HUES48 (cell line): Measurements from ENCODE around the gene IFNL4.
A peak's percentile ranks its signal among the peaks of the same experiment; 100 is the strongest.
"Not testable (repeated sequence)": the region's sequence is repeated elsewhere in the genome, so short reads cannot be mapped to it uniquely, and the experiment has no call there.

Source experiments
- H3K27ac ChIP-seq: one replicate; pipeline ENCODE4 v1.7.0; 2013; ENCODE audit warnings: low read depth, low read length, inconsistent platforms
- H3K27me3 ChIP-seq: 2 replicates; pipeline ENCODE4 v1.6.1; 2013; ENCODE audit warnings: mild to moderate bottlenecking, low read length; ENCODE audit not compliant: control insufficient read depth, insufficient read depth
- H3K36me3 ChIP-seq: 2 replicates; pipeline ENCODE4 v1.6.1; 2013; ENCODE audit warnings: low read length; ENCODE audit not compliant: control insufficient read depth, insufficient read depth
- H3K4me1 ChIP-seq: 2 replicates; pipeline ENCODE4 v1.6.1; 2013; ENCODE audit warnings: mild to moderate bottlenecking, low read length; ENCODE audit not compliant: control insufficient read depth, insufficient read depth
- H3K4me3 ChIP-seq: 2 replicates; pipeline ENCODE4 v1.5.1; 2013; ENCODE audit warnings: mild to moderate bottlenecking, low read depth, low read length
- H3K9ac ChIP-seq: 2 replicates; pipeline ENCODE4 v1.6.1; 2013; ENCODE audit warnings: mild to moderate bottlenecking, low read depth, low read length, moderate library complexity
- H3K9me3 ChIP-seq: 2 replicates; pipeline ENCODE4 v1.6.1; 2013; ENCODE audit warnings: low read length; ENCODE audit not compliant: control insufficient read depth, insufficient read depth

The IFNL4 gene

DNA sequence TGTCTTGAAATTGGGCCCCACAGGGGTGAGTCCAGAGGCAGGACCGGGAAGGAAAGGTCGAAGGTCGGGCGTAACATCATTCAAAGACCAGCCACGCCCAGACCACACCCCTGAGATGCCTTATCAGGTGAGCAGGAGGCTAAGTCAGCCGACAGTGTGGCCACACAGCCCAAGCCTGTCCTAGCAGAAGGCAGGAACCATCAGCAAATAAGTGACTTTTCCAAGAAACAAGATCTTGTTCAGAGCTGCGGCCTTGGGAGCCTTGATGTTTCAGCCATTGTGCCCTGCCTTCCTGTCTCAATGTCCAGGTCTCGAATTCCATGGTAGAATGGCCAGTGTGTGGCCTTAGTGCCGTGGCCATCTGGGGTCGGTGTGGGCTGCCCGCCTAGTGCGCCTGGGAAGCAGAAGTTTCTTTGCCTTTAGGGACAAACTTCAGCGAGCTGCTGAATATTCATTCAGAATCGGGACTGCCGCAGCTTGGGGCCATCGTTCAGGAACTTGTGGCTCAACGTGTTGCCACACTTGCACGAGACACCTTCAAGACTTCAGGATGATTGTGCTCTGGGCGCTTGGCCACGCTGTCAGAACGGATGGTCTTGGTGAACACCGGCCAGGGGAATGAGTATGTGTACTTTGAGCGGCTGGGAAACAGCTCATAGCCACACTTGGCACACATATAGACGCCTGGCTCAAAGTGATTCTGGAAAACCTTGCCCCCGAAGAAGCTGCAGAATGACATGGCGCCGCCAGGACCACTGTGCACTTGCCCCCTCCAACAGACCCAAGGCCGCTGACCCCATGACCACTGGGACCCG is 6.1 kb upstream of the IFNL4 start:
- peaks cover 28% of the 10 kb centered on the region for H3K27me3 ChIP-seq
- H3K27ac ChIP-seq, result no peak overlapping the region
- H3K4me1 ChIP-seq, result no peaks in the 10 kb centered on the region
- H3K36me3 ChIP-seq, result no peaks in the 10 kb centered on the region
- no peak overlapping the region for H3K4me3 ChIP-seq
- H3K9ac ChIP-seq, result no peak overlapping the region
- H3K9me3 ChIP-seq, result no peaks in the 10 kb centered on the region

DNA sequence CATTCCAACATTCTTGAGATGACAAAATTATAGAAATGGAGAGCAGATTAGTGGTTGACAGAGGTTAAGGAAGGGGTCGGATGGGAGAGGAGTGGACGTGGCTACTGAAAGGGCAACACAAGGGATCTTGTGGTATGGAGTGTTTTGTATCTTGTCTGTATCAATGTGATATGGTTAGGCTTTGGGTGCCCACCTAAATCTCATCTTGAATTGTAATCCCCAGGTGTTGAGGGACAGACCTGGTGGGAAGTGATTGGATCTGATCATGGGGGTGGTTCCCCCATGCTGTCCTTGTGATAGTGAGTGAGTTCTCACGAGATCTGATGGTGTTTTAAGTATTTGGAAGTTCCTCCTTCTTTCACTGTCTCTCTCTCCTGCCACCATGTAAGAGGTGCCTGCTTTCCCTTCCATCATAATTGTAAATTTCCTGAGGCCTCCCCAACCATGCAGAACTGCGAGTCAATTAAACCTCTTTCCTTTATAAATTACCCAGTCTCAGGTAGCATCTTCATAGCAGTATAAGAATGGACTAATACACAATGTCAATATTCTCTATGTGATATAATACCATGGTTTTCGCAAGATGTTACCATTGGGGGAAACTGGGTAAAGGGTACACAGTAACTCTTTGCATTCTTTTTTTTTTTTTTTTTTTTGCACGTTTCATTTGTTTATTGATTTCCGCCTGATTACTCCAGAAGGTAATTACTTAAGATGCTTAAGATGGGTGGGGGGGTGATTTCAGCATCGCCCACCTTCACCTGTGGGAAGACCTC is 4.9 kb upstream of the IFNL4 start:
- Histone ChIP-seq H3K9me3 (no peaks in the 10 kb centered on the region), H3K4me3 (no peak overlapping the region), H3K4me1 (no peaks in the 10 kb centered on the region), H3K27ac (no peak overlapping the region), H3K36me3 (no peaks in the 10 kb centered on the region), H3K27me3 (peaks cover 40% of the 10 kb centered on the region), H3K9ac (no peak overlapping the region)

- Histone ChIP-seq H3K36me3 (no peaks in the 10 kb centered on the region), H3K4me1 (no peaks in the 10 kb centered on the region), H3K9ac (no peak overlapping the region), H3K9me3 (no peaks in the 10 kb centered on the region), H3K27me3 (peaks cover 51% of the 10 kb centered on the region), H3K27ac (no peak overlapping the region), H3K4me3 (no peak overlapping the region)
Measured at GRCh38 chr19:39252458-39252857, 3.8 kb upstream of the IFNL4 start.

GRCh38 chr19:39251846-39252245 is 3.2 kb upstream of the IFNL4 start:
- peaks cover 57% of the 10 kb centered on the region for H3K27me3 ChIP-seq
- no peak overlapping the region for H3K27ac ChIP-seq
- no peaks in the 10 kb centered on the region for H3K4me1 ChIP-seq
- H3K36me3 ChIP-seq, result no peaks in the 10 kb centered on the region
- H3K4me3 ChIP-seq, result no peak overlapping the region
- no peak overlapping the region for H3K9ac ChIP-seq
- H3K9me3 ChIP-seq, result no peaks in the 10 kb centered on the region

DNA sequence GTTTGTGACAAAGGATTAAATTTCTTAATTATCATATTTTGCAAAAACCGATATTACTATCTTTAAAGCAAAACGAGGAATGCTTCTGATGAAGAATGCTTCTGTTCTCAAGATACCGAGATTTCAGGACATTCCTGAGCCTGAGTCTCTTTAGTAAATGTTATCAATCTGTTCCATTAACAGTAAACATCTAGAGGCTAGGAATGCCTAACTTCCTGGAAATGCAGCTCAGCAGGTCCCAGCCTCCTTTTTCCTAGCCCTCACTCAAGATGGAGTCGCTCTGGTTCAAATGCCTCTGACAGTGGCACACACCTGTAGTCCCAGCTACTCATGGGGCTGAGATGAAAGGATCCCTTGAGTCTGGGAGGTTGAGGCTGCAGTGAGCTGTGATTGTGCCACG is 2.4 kb upstream of the IFNL4 start:
- Histone ChIP-seq H3K9ac (no peak overlapping the region), H3K9me3 (no peaks in the 10 kb centered on the region), H3K36me3 (no peaks in the 10 kb centered on the region), H3K4me1 (no peaks in the 10 kb centered on the region), H3K27me3 (peaks cover 53% of the 10 kb centered on the region), H3K27ac (no peak overlapping the region), H3K4me3 (no peak overlapping the region)

GRCh38 chr19:39247701-39248664 is 673 bp downstream of the IFNL4 start:
- Histone ChIP-seq H3K36me3 (no peaks in the 10 kb centered on the region), H3K27me3 (peaks cover 47% of the 10 kb centered on the region), H3K27ac (no peak overlapping the region), H3K4me1 (no peaks in the 10 kb centered on the region), H3K4me3 (peak overlapping the region; percentile 50; the same call in 1 of the 2 replicates), H3K9ac (no peak overlapping the region), H3K9me3 (no peaks in the 10 kb centered on the region)

DNA sequence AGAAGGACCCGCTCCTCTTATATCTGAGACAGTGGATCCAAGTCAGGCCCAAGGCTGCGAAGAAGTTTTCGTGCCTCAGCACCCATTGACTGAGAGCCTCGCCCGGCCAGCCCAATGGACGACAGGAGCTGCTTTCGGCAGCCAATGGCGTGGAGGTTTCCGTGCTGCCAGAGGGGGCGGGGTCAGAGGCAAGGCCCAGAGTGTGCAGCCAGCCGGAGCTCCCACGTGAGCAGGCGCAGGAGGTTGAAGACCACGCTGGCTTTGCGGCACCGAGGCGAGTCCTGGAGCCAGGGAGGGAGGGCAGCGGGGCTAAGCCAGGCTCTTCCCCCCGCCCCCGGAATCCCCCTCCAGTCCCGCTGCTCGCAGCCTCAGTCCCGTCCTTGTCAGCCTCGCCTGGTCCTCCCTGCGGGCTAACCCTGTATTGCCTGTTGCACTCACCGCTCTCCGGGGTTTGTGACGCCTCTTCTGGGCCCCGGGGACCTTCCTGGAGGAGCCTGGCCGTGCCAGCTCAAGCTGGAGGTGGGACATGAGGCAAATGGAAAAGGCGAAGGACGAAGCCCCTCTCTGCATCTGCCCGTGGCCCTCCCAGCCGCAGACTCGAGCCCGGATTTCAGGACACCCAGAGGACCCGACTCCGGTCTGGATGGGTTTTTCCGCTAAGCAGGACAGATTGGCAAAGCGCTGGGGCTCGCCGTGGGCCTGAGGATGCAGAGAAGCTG is 1.5 kb downstream of the IFNL4 start:
- peaks cover 40% of the 10 kb centered on the region for H3K27me3 ChIP-seq
- no peaks in the 10 kb centered on the region for H3K4me1 ChIP-seq
- H3K36me3 ChIP-seq, result no peaks in the 10 kb centered on the region
- peak overlapping the region; percentile 50; the same call in 1 of the 2 replicates for H3K4me3 ChIP-seq
- H3K9me3 ChIP-seq, result no peaks in the 10 kb centered on the region
- no peak overlapping the region for H3K9ac ChIP-seq
- no peak overlapping the region for H3K27ac ChIP-seq

GRCh38 chr19:39245166-39245565 is 3.5 kb downstream of the IFNL4 start:
- not testable (repeated sequence) for H3K4me3 ChIP-seq, H3K4me1 ChIP-seq, H3K27ac ChIP-seq, H3K9ac ChIP-seq, H3K9me3 ChIP-seq, H3K36me3 ChIP-seq
- peaks cover 36% of the 10 kb centered on the region for H3K27me3 ChIP-seq

DNA sequence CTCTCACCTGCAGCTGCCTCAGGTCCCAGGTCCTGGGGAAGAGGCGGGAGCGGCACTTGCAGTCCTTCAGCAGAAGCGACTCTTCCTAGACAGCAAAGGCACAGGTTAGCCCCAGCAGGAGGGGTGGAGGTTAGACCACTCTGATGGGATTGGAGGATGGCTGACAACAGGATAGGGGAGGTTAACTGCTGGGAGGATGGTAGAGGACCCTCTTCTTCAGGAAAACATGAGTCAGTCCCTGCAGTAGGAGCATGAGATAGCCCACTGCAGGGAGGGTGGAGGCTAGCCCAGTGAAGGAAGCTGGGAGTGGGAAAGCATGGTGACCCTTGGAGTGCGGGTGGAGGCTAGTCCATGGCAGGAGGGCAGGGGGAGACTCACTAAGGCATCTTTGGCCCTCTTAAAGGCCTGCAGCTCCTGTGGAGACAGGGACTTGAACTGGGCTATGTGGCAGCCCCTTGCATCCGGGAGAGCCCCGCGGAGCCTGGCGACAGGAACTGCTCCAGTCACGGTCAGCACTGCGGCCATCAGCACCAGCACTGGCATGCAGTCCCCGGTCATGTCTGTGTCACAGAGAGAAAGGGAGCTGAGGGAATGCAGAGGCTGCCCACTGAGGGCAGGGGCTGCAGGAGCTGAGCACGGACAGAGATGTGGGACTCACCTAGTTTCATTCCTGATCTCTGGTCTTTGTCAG is 4.1 kb downstream of the IFNL4 start, which contains the start of gene IFNL3:
IFNL3 (minus strand) TSS at position 597 of the 691 bp plus-strand sequence; CDS start at position 558, 39 bp downstream.
- not testable (repeated sequence) for H3K9ac ChIP-seq, H3K4me1 ChIP-seq, H3K9me3 ChIP-seq, H3K27ac ChIP-seq, H3K36me3 ChIP-seq, H3K4me3 ChIP-seq
- H3K27me3 ChIP-seq, result peaks cover 30% of the 10 kb centered on the region

DNA sequence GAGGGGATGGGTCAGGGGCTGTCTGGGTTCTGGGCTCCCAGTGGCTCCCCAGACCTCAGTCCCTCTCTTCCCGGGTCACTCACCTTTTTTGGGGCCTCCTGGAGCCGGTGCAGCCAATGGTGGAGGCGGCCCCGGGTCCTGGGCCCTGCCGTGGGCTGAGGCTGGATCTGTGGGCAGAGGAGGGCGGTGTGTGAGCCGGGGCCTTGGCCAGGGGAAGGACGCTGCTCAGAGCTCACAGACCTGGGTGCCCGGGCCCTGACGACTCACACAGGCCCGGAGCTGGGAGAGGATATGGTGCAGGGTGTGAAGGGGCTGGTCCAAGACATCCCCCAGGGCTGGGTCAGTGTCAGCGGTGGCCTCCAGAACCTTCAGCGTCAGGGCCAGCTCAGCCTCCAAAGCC is 4.9 kb downstream of the IFNL4 start:
- H3K4me3 ChIP-seq, H3K9ac ChIP-seq, H3K4me1 ChIP-seq, H3K36me3 ChIP-seq, H3K27ac ChIP-seq, H3K9me3 ChIP-seq: not testable (repeated sequence)
- peaks cover 29% of the 10 kb centered on the region for H3K27me3 ChIP-seq
